Naive thymus-derived CD4-positive, alpha-beta T cell (primary cell): ENCODE results near the gene CNPPD1. TPM values are rescaled to one million over a fixed set of nuclear protein-coding genes. Genes with fewer than 3 reads are reported as not detected.

Source experiments
- ATAC-seq: fragments of 150-1000 bp; cut with Tn5 transposase; 2 replicates; pipeline ENCODE4 v1.10.0; 2021; ENCODE audit warnings: mild to moderate bottlenecking, moderate library complexity
- CTCF ChIA-PET: fragments of 350-600 bp; sonication (Branson Sonifier 250); formaldehyde crosslinking; loops from one replicate; lab custom pipeline; 2021; ENCODE audit warnings: antibody characterized with exemption; lab: Charles Lee
- POLR2A ChIA-PET: fragments of 350-600 bp; sonication (Branson Sonifier 250); formaldehyde crosslinking; loops from one replicate; lab custom pipeline; 2021; ENCODE audit warnings: antibody characterized with exemption, inconsistent platforms; lab: Charles Lee
- DNase-seq, 9 donors: peaks; one replicate each; pipeline versions ENCODE4 v3.0.0 to v3.0.0-alpha.2; 2020 to 2022; ENCODE audit warnings: mixed read lengths in 1 of 9
- H3K27ac ChIP-seq: one replicate; pipeline ENCODE4 v1.7.0; 2013; ENCODE audit warnings: mild to moderate bottlenecking, low read depth, low read length, moderate library complexity
- H3K27me3 ChIP-seq, 2 donors: one replicate each; pipeline ENCODE4 v1.7.0; 2013; ENCODE audit warnings: low read length in 2 of 2, mild to moderate bottlenecking in 2 of 2, moderate library complexity in 2 of 2; ENCODE audit not compliant: control insufficient read depth in 2 of 2, insufficient read depth in 2 of 2
- H3K36me3 ChIP-seq, 3 experiments: 1 replicate in 2 of 3; 2 replicates in 1 of 3; pipeline ENCODE4 v1.7.0; 2013; ENCODE audit warnings: low read length in 3 of 3, mild to moderate bottlenecking in 3 of 3, moderate library complexity in 1 of 3; ENCODE audit not compliant: insufficient read depth in 3 of 3, control insufficient read depth in 2 of 3
- H3K4me1 ChIP-seq, 2 donors: one replicate each; pipeline ENCODE4 v1.7.0; 2013; ENCODE audit warnings: low read length in 2 of 2, mild to moderate bottlenecking in 2 of 2, moderate library complexity in 1 of 2; ENCODE audit not compliant: control insufficient read depth in 2 of 2, insufficient read depth in 2 of 2
- H3K4me3 ChIP-seq: 2 replicates; pipeline ENCODE4 v1.7.0; 2013; ENCODE audit warnings: mild to moderate bottlenecking, low read length
- H3K9me3 ChIP-seq, 3 experiments: 1 replicate in 2 of 3; 2 replicates in 1 of 3; pipeline ENCODE4 v1.7.0; 2013; ENCODE audit warnings: low read length in 3 of 3; ENCODE audit not compliant: control insufficient read depth in 2 of 3
- H3K27ac Mint-ChIP-seq, 9 donors: one replicate each; pipeline ENCODE4 v1.8.0; 2020 to 2022; ENCODE audit warnings: mixed read lengths in 9 of 9, mild to moderate bottlenecking in 8 of 9, moderate library complexity in 5 of 9, inconsistent platforms in 2 of 9
- H3K27me3 Mint-ChIP-seq, 5 donors: one replicate each; pipeline ENCODE4 v1.8.0; 2021 to 2022; ENCODE audit warnings: mixed read lengths in 5 of 5, mild to moderate bottlenecking in 1 of 5
- H3K36me3 Mint-ChIP-seq, 5 donors: one replicate each; pipeline ENCODE4 v1.8.0; 2020 to 2022; ENCODE audit warnings: mixed read lengths in 5 of 5, mild to moderate bottlenecking in 3 of 5, inconsistent platforms in 1 of 5
- H3K4me1 Mint-ChIP-seq, 7 donors: one replicate each; pipeline ENCODE4 v1.8.0; 2020 to 2022; ENCODE audit warnings: mixed read lengths in 7 of 7, mild to moderate bottlenecking in 3 of 7, inconsistent platforms in 1 of 7
- H3K4me3 Mint-ChIP-seq, 10 donors: one replicate each; pipeline ENCODE4 v1.8.0; 2020 to 2022; ENCODE audit warnings: mild to moderate bottlenecking in 10 of 10, mixed read lengths in 10 of 10, moderate library complexity in 6 of 10, inconsistent platforms in 2 of 10
- H3K9me3 Mint-ChIP-seq, 11 donors: one replicate each; pipeline ENCODE4 v1.8.0; 2020 to 2022; ENCODE audit warnings: mixed read lengths in 11 of 11, mild to moderate bottlenecking in 4 of 11, inconsistent platforms in 1 of 11, moderate library complexity in 1 of 11
- intact Hi-C, 2 donors: fragments of 100-400 bp; cut with micrococcal nuclease; formaldehyde crosslinking; loops; one replicate each; pipeline ENCODE4 v1.15.1; 2023
- polyA plus RNA-seq, 2 donors: library from polyadenylated mRNA; unstranded; fragments of 300-500 nt; fragmentation: Illumina TruSeq; gene quantifications; one replicate each; pipeline ENCODE4 v1.2.3, GENCODE V29; 2021
- total RNA-seq, 6 experiments: library from RNA in 5 of 6; stranded (reverse) in 5 of 6; gene quantifications; 1 replicate in 5 of 6; 2 replicates in 1 of 6; pipeline ENCODE4 v1.2.3 and lab custom pipeline; 2021 to 2026

CNPPD1 gene
- total and polyA plus RNA-seq, 7 experiments from 2014 or later = 48.2 to 77.6 (median 64.5) TPM

- Mint-ChIP-seq H3K4me1 (peaks cover 33 to 44% (median 37%) of the 10 kb centered on the region in 7 donors), H3K27me3 (no peaks in the 10 kb centered on the region), H3K4me3 (no peak overlapping the region), H3K9me3 (peaks cover 0 to 2% (median 0%) of the 10 kb centered on the region in 11 donors), H3K27ac (peak overlapping the region in 7 of 9 donors; percentile 21 to 89 (median 65)), H3K36me3 (peaks cover 9 to 19% (median 11%) of the 10 kb centered on the region in 5 donors)
- no peaks in the 10 kb centered on the region for H3K27me3 ChIP-seq
- ChIA-PET POLR2A (interaction anchor here (0.7 to 10.4 kb wide), 9 partner anchors 10 to 278 kb away, joined by 3 to 343 read pairs (median 3); partner anchors contain the start of genes ANKZF1, DNAJB2, TUBA4A and TUBA4B), CTCF (interaction anchor here (0.7 to 7.2 kb wide), 11 partner anchors 11 to 127 kb away, joined by 3 to 54 read pairs (median 5); partner anchors contain the start of genes NHEJ1 and ZFAND2B)
- peaks cover 18 to 27% of the 10 kb centered on the region in 2 donors for H3K4me1 ChIP-seq
- H3K27ac ChIP-seq = peak overlapping the region; percentile 40
- H3K4me3 ChIP-seq = no peak overlapping the region
- peaks cover 13 to 35% (median 13%) of the 10 kb centered on the region in 3 experiments for H3K36me3 ChIP-seq
- no peaks in the 10 kb centered on the region for H3K9me3 ChIP-seq
- intact Hi-C loops = loop anchor here (1.0 to 2.0 kb wide), 4 partner anchors 11 to 128 kb away; partner anchors contain the start of gene NHEJ1 (in 1 of the 2)
- ATAC-seq = peak; percentile 69
- DNase-seq = peak in 7 of 9 donors; percentile 21 to 55 (median 50)
Observed at GRCh38 chr2:219171231-219171651, 5.5 kb downstream of the CNPPD1 start.

DNA sequence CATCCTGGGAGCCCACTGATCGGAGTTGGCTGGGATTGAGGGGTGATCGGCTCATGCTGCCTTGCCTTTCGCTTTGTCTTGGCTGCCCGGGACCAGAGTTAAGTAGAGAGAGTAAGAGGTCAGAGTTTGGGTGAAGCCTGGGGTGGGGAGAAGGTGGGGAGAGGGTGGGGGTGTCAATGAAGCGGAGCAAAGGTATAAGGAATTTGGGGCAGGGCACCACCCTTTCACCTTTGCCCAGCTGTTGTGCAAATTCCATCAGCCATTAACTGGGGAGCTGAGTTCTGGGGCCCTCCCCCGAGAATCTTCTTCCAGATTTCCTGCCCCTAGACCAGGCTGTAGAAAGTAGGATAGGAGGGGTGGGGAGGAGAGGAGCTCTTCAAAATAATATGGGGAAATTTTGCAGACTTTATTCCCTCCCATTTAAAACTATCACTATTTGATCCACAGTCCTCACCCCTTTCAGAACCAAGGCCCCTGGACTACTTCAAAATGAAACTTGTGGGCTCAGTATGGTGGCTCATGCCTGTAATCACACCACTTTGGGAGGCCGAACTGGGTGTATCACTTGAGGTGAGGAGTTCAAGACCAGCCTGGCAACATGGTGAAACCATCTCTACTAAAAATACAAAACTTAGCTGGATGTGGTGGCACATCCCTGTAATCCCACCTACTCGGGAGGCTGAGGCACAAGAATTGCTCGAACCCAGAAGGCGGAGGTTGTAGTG lies 6.6 kb downstream of the CNPPD1 start, which contains the start of gene SLC23A3:
SLC23A3 (minus strand) TSS at position 100 of the 725 bp plus-strand sequence; CDS start at position 55, 45 bp downstream.
- POLR2A ChIA-PET = interaction anchor here (1.2 to 10.4 kb wide), 3 partner anchors 37 to 82 kb away, joined by 3 to 343 read pairs (median 162); partner anchors contain the start of genes ANKZF1, TUBA4A, TUBA4B and ZFAND2B
- Mint-ChIP-seq H3K27me3 (no peaks in the 10 kb centered on the region), H3K4me1 (peaks cover 22 to 33% (median 28%) of the 10 kb centered on the region in 7 donors), H3K27ac (no peak within 1 kb of the TSS), H3K36me3 (peaks cover 9 to 22% (median 11%) of the 10 kb centered on the region in 5 donors), H3K4me3 (no peak within 1 kb of the TSS), H3K9me3 (peaks cover 0 to 2% (median 0%) of the 10 kb centered on the region in 11 donors)
- DNase-seq (no peak), ATAC-seq (no peak)
- Histone ChIP-seq H3K27me3 (no peaks in the 10 kb centered on the region), H3K36me3 (peaks cover 13 to 35% (median 13%) of the 10 kb centered on the region in 3 experiments), H3K4me3 (no peak within 1 kb of the TSS), H3K4me1 (peaks cover 7 to 19% of the 10 kb centered on the region in 2 donors), H3K9me3 (no peaks in the 10 kb centered on the region), H3K27ac (no peak within 1 kb of the TSS)
- intact Hi-C loops = loop anchor here in 1 of 2 donors (2.0 kb wide), 1 partner anchor 129 kb away; no protein-coding TSS in a partner anchor
- CTCF ChIA-PET = interaction anchor here (0.9 to 3.5 kb wide), 8 partner anchors 11 to 125 kb away, joined by 3 to 32 read pairs (median 4); partner anchors contain the start of gene NHEJ1

- peaks cover 3 to 25% (median 6%) of the 10 kb centered on the region in 3 experiments for H3K36me3 ChIP-seq
- ChIA-PET POLR2A (interaction anchor here (9.4 to 10.4 kb wide), 2 partner anchors 38 to 83 kb away, joined by 162 to 343 read pairs; partner anchors contain the start of genes TUBA4A, TUBA4B and ZFAND2B), CTCF (interaction anchor here (3.0 to 3.5 kb wide), 2 partner anchors 10 to 43 kb away, joined by 20 to 32 read pairs; partner anchors contain the start of gene NHEJ1)
- H3K27me3 ChIP-seq = no peaks in the 10 kb centered on the region
- H3K27ac Mint-ChIP-seq = no peak overlapping the region
- peaks cover under 1 to 13% (median 6%) of the 10 kb centered on the region in 5 donors for H3K36me3 Mint-ChIP-seq
- peaks cover 0 to 7% of the 10 kb centered on the region in 2 donors for H3K4me1 ChIP-seq
- ATAC-seq (no peak), DNase-seq (no peak)
- H3K4me3 Mint-ChIP-seq = no peak overlapping the region
- H3K9me3 ChIP-seq = no peaks in the 10 kb centered on the region
- no peak overlapping the region for H3K27ac ChIP-seq
- no peak overlapping the region for H3K4me3 ChIP-seq
- peaks cover 0 to 2% (median 0%) of the 10 kb centered on the region in 11 donors for H3K9me3 Mint-ChIP-seq
- no peaks in the 10 kb centered on the region for H3K27me3 Mint-ChIP-seq
- intact Hi-C loops = no loop called here
- H3K4me1 Mint-ChIP-seq = peaks cover 12 to 22% (median 17%) of the 10 kb centered on the region in 7 donors
Observed at GRCh38 chr2:219168932-219169331, 7.8 kb downstream of the CNPPD1 start.

DNA sequence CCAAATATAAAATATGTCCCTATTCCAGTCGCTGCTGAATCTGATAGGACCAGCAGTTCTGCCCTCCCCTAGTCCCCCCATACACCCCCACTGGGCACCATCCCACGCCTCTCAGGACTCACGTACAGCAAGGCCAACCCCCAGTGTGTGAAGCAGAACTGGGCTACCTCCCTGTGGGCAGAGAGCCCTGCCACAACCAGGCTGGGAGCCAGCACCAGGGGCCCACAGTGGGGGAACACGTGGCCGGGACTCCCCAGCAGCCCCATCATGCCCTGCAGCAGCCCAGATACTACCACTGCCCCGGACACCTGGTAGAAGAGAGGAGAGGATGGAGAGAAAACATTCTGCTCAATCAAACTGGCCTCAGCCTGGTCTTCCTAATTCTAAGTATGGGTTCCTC lies 8.2 kb downstream of the CNPPD1 start:
- intact Hi-C loops = no loop called here
- H3K36me3 ChIP-seq = peaks cover 0 to 22% (median 5%) of the 10 kb centered on the region in 3 experiments
- Mint-ChIP-seq H3K27ac (no peak overlapping the region), H3K27me3 (no peaks in the 10 kb centered on the region), H3K4me1 (peaks cover 9 to 17% (median 15%) of the 10 kb centered on the region in 7 donors), H3K36me3 (peaks cover 0 to 11% (median 6%) of the 10 kb centered on the region in 5 donors), H3K9me3 (peaks cover 0 to 2% (median 0%) of the 10 kb centered on the region in 11 donors), H3K4me3 (no peak overlapping the region)
- no peak overlapping the region for H3K27ac ChIP-seq
- no peak overlapping the region for H3K4me3 ChIP-seq
- POLR2A ChIA-PET = interaction anchor here (9.4 to 10.4 kb wide), 2 partner anchors 39 to 83 kb away, joined by 162 to 343 read pairs; partner anchors contain the start of genes TUBA4A, TUBA4B and ZFAND2B
- peaks cover 0 to 5% of the 10 kb centered on the region in 2 donors for H3K4me1 ChIP-seq
- no peak for DNase-seq
- no peak for ATAC-seq
- CTCF ChIA-PET = interaction anchor here (3.5 kb wide), 1 partner anchor 44 kb away, joined by 32 read pairs; no protein-coding TSS in a partner anchor
- no peaks in the 10 kb centered on the region for H3K9me3 ChIP-seq
- H3K27me3 ChIP-seq = no peaks in the 10 kb centered on the region

GRCh38 chr2:219167997-219168396 lies 8.7 kb downstream of the CNPPD1 start:
- H3K36me3 Mint-ChIP-seq = peaks cover 0 to 14% (median 6%) of the 10 kb centered on the region in 5 donors
- H3K27me3 Mint-ChIP-seq = no peaks in the 10 kb centered on the region
- Histone ChIP-seq H3K27me3 (no peaks in the 10 kb centered on the region), H3K9me3 (no peaks in the 10 kb centered on the region), H3K36me3 (peaks cover 0 to 18% (median 5%) of the 10 kb centered on the region in 3 experiments), H3K27ac (no peak overlapping the region), H3K4me3 (no peak overlapping the region), H3K4me1 (peaks cover 0 to 5% of the 10 kb centered on the region in 2 donors)
- intact Hi-C loops = no loop called here
- peak overlapping the region in 2 of 9 donors; percentile 20 to 26 for H3K27ac Mint-ChIP-seq
- H3K9me3 Mint-ChIP-seq = no peaks in the 10 kb centered on the region
- CTCF ChIA-PET = no interaction called here
- DNase-seq (no peak), ATAC-seq (no peak)
- POLR2A ChIA-PET = interaction anchor here (0.7 to 10.4 kb wide), 2 partner anchors 39 to 55 kb away, joined by 3 to 343 read pairs; partner anchors contain the start of gene ZFAND2B
- peaks cover 9 to 19% (median 13%) of the 10 kb centered on the region in 7 donors for H3K4me1 Mint-ChIP-seq
- no peak overlapping the region for H3K4me3 Mint-ChIP-seq
